ENCODE results near the gene GFY. TPM values are rescaled to one million over a fixed set of nuclear protein-coding genes. Genes with fewer than 3 reads are reported as not detected.
A peak's percentile ranks its signal among the peaks of the same experiment; 100 is the strongest.

GFY gene
- total and polyA plus RNA-seq, 2 experiments from 2014 or later = 1.8 to 8.4 TPM

GRCh38 chr19:49436381-49437017 lies 11.3 kb downstream of the GFY start:
- TF ChIP-seq CTCF (IDR thresholded peaks at IDR 0.05; ENCODE audit: low read depth, low read length) = no peak
- no peaks in the 10 kb centered on the region for H3K36me3 ChIP-seq
- H3K4me1 ChIP-seq (ENCODE audit: low read depth) = no peaks in the 10 kb centered on the region
- no peaks in the 10 kb centered on the region for H3K9me3 ChIP-seq (ENCODE audit: low read depth)
- peaks cover 84% of the 10 kb centered on the region for H3K27me3 ChIP-seq
- no peak overlapping the region for H3K27ac ChIP-seq
- peak in 1 of 2 donors; percentile 51 for DNase-seq (ENCODE audit: low read depth in 1 of 2, low spot score in 1 of 2)
- H3K4me3 ChIP-seq = no peak overlapping the region

- no peak for TF ChIP-seq CTCF (IDR thresholded peaks at IDR 0.05; ENCODE audit: low read depth, low read length)
- H3K27me3 ChIP-seq = peaks cover 85% of the 10 kb centered on the region
- no peak overlapping the region for H3K4me3 ChIP-seq
- H3K36me3 ChIP-seq = no peaks in the 10 kb centered on the region
- no peaks in the 10 kb centered on the region for H3K4me1 ChIP-seq (ENCODE audit: low read depth)
- DNase-seq (ENCODE audit: low read depth in 1 of 2, low spot score in 1 of 2) = no peak
- no peaks in the 10 kb centered on the region for H3K9me3 ChIP-seq (ENCODE audit: low read depth)
- H3K27ac ChIP-seq = no peak overlapping the region
Observed at GRCh38 chr19:49437231-49437630, 12.0 kb downstream of the GFY start.

GRCh38 chr19:49438261-49438660 lies 13.1 kb downstream of the GFY start:
- no peaks in the 10 kb centered on the region for H3K36me3 ChIP-seq
- no peak for TF ChIP-seq CTCF (IDR thresholded peaks at IDR 0.05; ENCODE audit: low read depth, low read length)
- no peaks in the 10 kb centered on the region for H3K4me1 ChIP-seq (ENCODE audit: low read depth)
- H3K27ac ChIP-seq = no peak overlapping the region
- H3K9me3 ChIP-seq (ENCODE audit: low read depth) = no peaks in the 10 kb centered on the region
- no peak for DNase-seq (ENCODE audit: low read depth in 1 of 2, low spot score in 1 of 2)
- no peak overlapping the region for H3K4me3 ChIP-seq
- H3K27me3 ChIP-seq = peaks cover 78% of the 10 kb centered on the region

- Histone ChIP-seq H3K9me3 (ENCODE audit: low read depth) (no peaks in the 10 kb centered on the region), H3K4me1 (ENCODE audit: low read depth) (no peaks in the 10 kb centered on the region), H3K36me3 (no peaks in the 10 kb centered on the region), H3K4me3 (no peak overlapping the region), H3K27ac (no peak overlapping the region), H3K27me3 (peaks cover 70% of the 10 kb centered on the region)
- no peak for TF ChIP-seq CTCF (IDR thresholded peaks at IDR 0.05; ENCODE audit: low read depth, low read length)
- no peak for DNase-seq (ENCODE audit: low read depth in 1 of 2, low spot score in 1 of 2)
Observed at GRCh38 chr19:49439836-49440235, 14.6 kb downstream of the GFY start.

- H3K4me1 ChIP-seq (ENCODE audit: low read depth) = no peaks in the 10 kb centered on the region
- H3K27ac ChIP-seq = no peak overlapping the region
- peaks cover 69% of the 10 kb centered on the region for H3K27me3 ChIP-seq
- H3K4me3 ChIP-seq = peak overlapping the region; percentile 44
- H3K36me3 ChIP-seq = no peaks in the 10 kb centered on the region
- no peaks in the 10 kb centered on the region for H3K9me3 ChIP-seq (ENCODE audit: low read depth)
- DNase-seq (ENCODE audit: low read depth in 1 of 2, low spot score in 1 of 2) = no peak
- TF ChIP-seq CTCF (IDR thresholded peaks at IDR 0.05; ENCODE audit: low read depth, low read length) = no peak
Observed at GRCh38 chr19:49440439-49441209, 15.4 kb downstream of the GFY start.
